DMS153 treated with DMSO at 0.1 percent for 48 hours (cell line): ENCODE data around the gene PIGP.
"Not testable (repeated sequence)": the region's sequence is repeated elsewhere in the genome, so short reads cannot be mapped to it uniquely, and the experiment has no call there.

ENCODE experiments used
- DNase-seq: peaks from one replicate; lab custom pipeline; 2025; ENCODE audit not compliant: unreplicated experiment; lab: John Stamatoyannopoulos, UW

The PIGP gene

GRCh38 chr21:37045149-37045548, 27.7 kb downstream of the PIGP start:
- no peak for DNase-seq

- no peak for DNase-seq
Measured at GRCh38 chr21:37044643-37045042, 28.2 kb downstream of the PIGP start.

- no peak for DNase-seq
Measured at GRCh38 chr21:37043818-37044217, 29.1 kb downstream of the PIGP start.

GRCh38 chr21:37041706-37042271, 31.1 kb downstream of the PIGP start:
- no peak for DNase-seq

- no peak for DNase-seq
Measured at GRCh38 chr21:37040212-37040611, 32.7 kb downstream of the PIGP start.

GRCh38 chr21:37039411-37040075, 33.3 kb downstream of the PIGP start:
- no peak for DNase-seq

GRCh38 chr21:37036177-37036576, 36.7 kb downstream of the PIGP start:
- DNase-seq = no peak

GRCh38 chr21:37034394-37034793, 38.5 kb downstream of the PIGP start:
- not testable (repeated sequence) for DNase-seq

- no peak for DNase-seq
Measured at GRCh38 chr21:37032877-37033471, 39.9 kb downstream of the PIGP start.

- DNase-seq = no peak
Measured at GRCh38 chr21:37032293-37032692, 40.6 kb downstream of the PIGP start.

GRCh38 chr21:37030864-37031263, 42.0 kb downstream of the PIGP start:
- DNase-seq = no peak

- DNase-seq = no peak
Measured at GRCh38 chr21:37028570-37028969, 44.3 kb downstream of the PIGP start.

GRCh38 chr21:37026499-37026898, 46.4 kb downstream of the PIGP start:
- DNase-seq = no peak

- no peak for DNase-seq
Measured at GRCh38 chr21:37017951-37018679, 54.8 kb downstream of the PIGP start.
